RWPE2 (cell line): ENCODE results near the gene BABAM2.
A peak's percentile ranks its signal among the peaks of the same experiment; 100 is the strongest.

Experiments
- ATAC-seq: fragments of 200-7000 bp; cut with Tn5 transposase; 3 replicates; pipeline ENCODE4 v1.9.1; 2021; ENCODE audit warnings: low read depth
- DNase-seq: peaks from one replicate; pipeline ENCODE4 v3.0.0-alpha.2; 2020; ENCODE audit warnings: low spot score
- H3K27ac ChIP-seq: fragments of 450-650 bp; 2 replicates; pipeline ENCODE4 v1.5.1; 2017; ENCODE audit warnings: mild to moderate bottlenecking; ENCODE audit not compliant: poor library complexity, severe bottlenecking
- H3K27me3 ChIP-seq: fragments of 250-450 bp; sonication (Bioruptor Pico); 2 replicates; pipeline ENCODE4 v1.5.1; 2021; ENCODE audit warnings: mild to moderate bottlenecking, moderate library complexity; ENCODE audit not compliant: insufficient read depth, poor library complexity, severe bottlenecking
- H3K36me3 ChIP-seq: fragments of 250-450 bp; sonication (Bioruptor Pico); 2 replicates; pipeline ENCODE4 v1.5.1; 2020; ENCODE audit warnings: low read depth, mild to moderate bottlenecking, moderate library complexity
- H3K4me1 ChIP-seq: fragments of 250-450 bp; sonication (Bioruptor Pico); 2 replicates; pipeline ENCODE4 v1.5.1; 2021; ENCODE audit warnings: mild to moderate bottlenecking, moderate library complexity; ENCODE audit not compliant: insufficient read depth, poor library complexity, severe bottlenecking
- H3K4me3 ChIP-seq: fragments of 250-450 bp; sonication (Bioruptor Pico); 2 replicates; pipeline ENCODE4 v1.5.1; 2021; ENCODE audit warnings: mild to moderate bottlenecking, moderate library complexity; ENCODE audit not compliant: severe bottlenecking
- H3K9me3 ChIP-seq: fragments of 250-450 bp; sonication (Bioruptor Pico); 2 replicates; pipeline ENCODE4 v1.5.1; 2021; ENCODE audit warnings: mild to moderate bottlenecking, moderate library complexity; ENCODE audit not compliant: severe bottlenecking
- TF ChIP-seq, protein P1 (sequence below): fragments of 450-650 bp; IDR thresholded peaks from one replicate; pipeline ENCODE4 v1.5.1; 2017; ENCODE audit warnings: mild to moderate bottlenecking, moderate library complexity; ENCODE audit not compliant: poor library complexity, severe bottlenecking

The BABAM2 gene

GRCh38 chr2:27932396-27932795 lies 41.9 kb downstream of the BABAM2 start:
- TF ChIP-seq, protein P1, sequence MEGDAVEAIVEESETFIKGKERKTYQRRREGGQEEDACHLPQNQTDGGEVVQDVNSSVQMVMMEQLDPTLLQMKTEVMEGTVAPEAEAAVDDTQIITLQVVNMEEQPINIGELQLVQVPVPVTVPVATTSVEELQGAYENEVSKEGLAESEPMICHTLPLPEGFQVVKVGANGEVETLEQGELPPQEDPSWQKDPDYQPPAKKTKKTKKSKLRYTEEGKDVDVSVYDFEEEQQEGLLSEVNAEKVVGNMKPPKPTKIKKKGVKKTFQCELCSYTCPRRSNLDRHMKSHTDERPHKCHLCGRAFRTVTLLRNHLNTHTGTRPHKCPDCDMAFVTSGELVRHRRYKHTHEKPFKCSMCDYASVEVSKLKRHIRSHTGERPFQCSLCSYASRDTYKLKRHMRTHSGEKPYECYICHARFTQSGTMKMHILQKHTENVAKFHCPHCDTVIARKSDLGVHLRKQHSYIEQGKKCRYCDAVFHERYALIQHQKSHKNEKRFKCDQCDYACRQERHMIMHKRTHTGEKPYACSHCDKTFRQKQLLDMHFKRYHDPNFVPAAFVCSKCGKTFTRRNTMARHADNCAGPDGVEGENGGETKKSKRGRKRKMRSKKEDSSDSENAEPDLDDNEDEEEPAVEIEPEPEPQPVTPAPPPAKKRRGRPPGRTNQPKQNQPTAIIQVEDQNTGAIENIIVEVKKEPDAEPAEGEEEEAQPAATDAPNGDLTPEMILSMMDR, result no peak
- DNase-seq, result no peak
- no peak overlapping the region for H3K4me3 ChIP-seq
- peaks cover 33% of the 10 kb centered on the region for H3K4me1 ChIP-seq
- no peaks in the 10 kb centered on the region; the same call in 1 of the 2 replicates for H3K36me3 ChIP-seq
- no peaks in the 10 kb centered on the region for H3K9me3 ChIP-seq
- ATAC-seq, result peak; percentile 99
- H3K27me3 ChIP-seq, result no peaks in the 10 kb centered on the region
- peak overlapping the region; percentile 97 for H3K27ac ChIP-seq

DNA sequence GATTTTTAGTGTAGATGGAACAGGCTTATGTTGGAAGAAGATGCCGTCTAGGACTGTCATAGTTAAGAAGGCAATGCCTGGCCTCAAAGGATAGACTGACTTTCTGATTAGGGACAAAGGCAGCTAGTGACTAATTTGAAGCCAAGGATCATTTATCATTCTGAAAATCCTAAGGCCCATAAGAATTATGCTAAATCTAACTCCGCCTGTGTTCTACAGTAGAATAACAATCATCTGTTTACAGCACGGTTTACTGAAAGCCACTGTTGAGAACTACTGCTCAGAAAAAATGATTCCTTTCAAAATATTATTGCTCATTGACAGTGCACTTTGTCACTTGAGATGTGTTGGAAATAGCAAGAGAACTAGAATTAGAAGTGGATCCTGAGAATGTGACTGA lies 44.5 kb downstream of the BABAM2 start:
- peaks cover 25% of the 10 kb centered on the region for H3K4me1 ChIP-seq
- H3K36me3 ChIP-seq, result no peaks in the 10 kb centered on the region; the same call in 1 of the 2 replicates
- ATAC-seq (no peak), DNase-seq (no peak)
- no peak overlapping the region for H3K4me3 ChIP-seq
- TF ChIP-seq, protein P1, result no peak
- H3K27me3 ChIP-seq, result no peaks in the 10 kb centered on the region
- no peaks in the 10 kb centered on the region for H3K9me3 ChIP-seq
- H3K27ac ChIP-seq, result no peak overlapping the region

GRCh38 chr2:27940090-27940671 lies 49.7 kb downstream of the BABAM2 start:
- no peaks in the 10 kb centered on the region for H3K9me3 ChIP-seq
- no peak overlapping the region for H3K27ac ChIP-seq
- no peak for DNase-seq
- H3K36me3 ChIP-seq, result peaks cover 6% of the 10 kb centered on the region
- H3K4me1 ChIP-seq, result no peaks in the 10 kb centered on the region
- no peak overlapping the region for H3K4me3 ChIP-seq
- TF ChIP-seq, protein P1, result no peak
- H3K27me3 ChIP-seq, result no peaks in the 10 kb centered on the region
- no peak for ATAC-seq

GRCh38 chr2:27940982-27941381 lies 50.5 kb downstream of the BABAM2 start:
- TF ChIP-seq, protein P1, result no peak
- Histone ChIP-seq H3K36me3 (peaks cover 6% of the 10 kb centered on the region), H3K27me3 (no peaks in the 10 kb centered on the region), H3K27ac (no peak overlapping the region), H3K4me3 (no peak overlapping the region), H3K9me3 (no peaks in the 10 kb centered on the region), H3K4me1 (no peaks in the 10 kb centered on the region)
- ATAC-seq, result no peak
- DNase-seq, result no peak

DNA sequence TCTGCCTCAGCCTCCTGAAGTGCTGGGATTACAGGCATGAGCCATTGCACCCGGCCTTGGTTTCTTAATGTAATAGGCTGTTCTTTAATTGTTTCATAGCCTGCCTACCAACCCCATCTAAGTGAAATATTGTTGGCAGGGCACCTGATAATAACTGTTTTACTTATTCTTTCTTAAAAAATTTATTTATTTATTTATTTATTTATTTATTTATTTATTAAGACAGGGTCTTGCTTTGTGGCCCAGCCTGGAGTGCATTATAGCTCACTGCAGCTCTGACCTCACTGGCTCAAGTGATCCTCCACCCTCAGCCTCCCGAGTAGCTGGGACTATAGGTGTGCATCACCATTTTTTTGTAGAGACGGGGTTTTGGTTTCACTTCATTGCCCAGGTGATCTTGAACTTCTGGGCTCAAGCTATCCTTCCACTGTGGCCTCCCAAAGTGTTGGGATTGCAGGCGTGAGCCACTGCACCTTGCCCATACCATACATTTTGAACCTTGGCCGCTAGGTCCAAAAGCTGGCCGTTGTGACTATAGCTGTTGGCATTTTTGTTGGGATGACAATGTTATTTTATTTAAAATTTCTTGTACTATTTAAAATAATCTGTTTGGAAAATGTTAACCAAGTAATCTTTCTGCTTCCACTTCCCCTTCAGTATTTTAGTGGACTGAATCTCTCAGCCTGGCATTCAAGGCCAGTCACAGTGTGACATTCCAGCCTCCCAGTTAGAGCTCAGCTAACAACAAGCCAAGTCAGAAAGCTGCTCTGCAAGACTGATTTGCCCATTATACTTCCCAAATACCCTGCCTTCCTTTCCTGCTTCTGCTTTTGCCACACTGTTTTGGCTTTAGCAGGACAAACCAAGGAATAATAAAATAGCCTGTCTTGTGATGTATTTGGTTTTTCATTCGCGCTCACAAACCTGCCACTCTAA lies 52.4 kb downstream of the BABAM2 start:
- no peak overlapping the region for H3K4me3 ChIP-seq
- ATAC-seq, result no peak
- peaks cover 9% of the 10 kb centered on the region for H3K36me3 ChIP-seq
- no peaks in the 10 kb centered on the region for H3K27me3 ChIP-seq
- DNase-seq, result no peak
- TF ChIP-seq, protein P1, result no peak
- H3K4me1 ChIP-seq, result peaks cover 6% of the 10 kb centered on the region
- H3K27ac ChIP-seq, result no peak overlapping the region
- no peaks in the 10 kb centered on the region for H3K9me3 ChIP-seq
